SK-N-SH (cell line): ENCODE results near the gene BCAS3. TPM values are rescaled to one million over a fixed set of nuclear protein-coding genes. Genes with fewer than 3 reads are reported as not detected.
"Not testable (repeated sequence)": the region's sequence is repeated elsewhere in the genome, so short reads cannot be mapped to it uniquely, and the experiment has no call there.

Source experiments
- CTCF ChIA-PET: fragments of 300-600, 350-600 bp; formaldehyde crosslinking; extraction: SDS; loops from one replicate; lab custom pipeline; 2021; lab: Yijun Ruan, JAX
- POLR2A ChIA-PET: fragments of 350-600 bp; sonication (Branson Sonifier 250); formaldehyde crosslinking; extraction: SDS; loops from one replicate; lab custom pipeline; 2020; ENCODE audit warnings: antibody characterized with exemption, inconsistent platforms; lab: Yijun Ruan, JAX
- DNase-seq: peaks from one replicate; pipeline ENCODE4 v3.0.0; 2012
- H2AFZ ChIP-seq: fragments of 200-600 bp; sonication (generic); 2 replicates; pipeline ENCODE4 v1.8.1; 2016; ENCODE audit warnings: antibody characterized with exemption, mild to moderate bottlenecking, low read depth
- H3F3A ChIP-seq: fragments of 200-600 bp; sonication (generic); replicated peaks from 2 replicates; pipeline ENCODE3; 2016; ENCODE audit warnings: antibody characterized with exemption, mild to moderate bottlenecking; ENCODE audit not compliant: insufficient read depth
- H3K27ac ChIP-seq, 2 experiments: fragments of 200-500 bp in 1 of 2; fragments of 200-600 bp in 1 of 2; sonication (Bioruptor generic) in 1 of 2; sonication (generic), shearing (Covaris generic) in 1 of 2; 2 replicates each; pipeline versions ENCODE4 v1.5.1 to v1.6.1; 2014 to 2016; ENCODE audit warnings: low read depth in 2 of 2, inconsistent platforms in 1 of 2, low read length in 1 of 2, mild to moderate bottlenecking in 1 of 2, mixed read lengths in 1 of 2
- H3K27me3 ChIP-seq: fragments of 200-600 bp; sonication (generic), shearing (Covaris generic); 2 replicates; pipeline ENCODE4 v1.6.1; 2016; ENCODE audit warnings: mixed run types; ENCODE audit not compliant: insufficient read depth
- H3K36me3 ChIP-seq, 2 experiments: fragments of 200-500 bp in 1 of 2; fragments of 200-600 bp in 1 of 2; sonication (Bioruptor generic) in 1 of 2; sonication (generic) in 1 of 2; replicated peaks in 1 of 2; 2 replicates each; pipeline versions ENCODE3 to v1.5.1; 2014 to 2016; ENCODE audit warnings: low read length in 1 of 2, mild to moderate bottlenecking in 1 of 2; ENCODE audit not compliant: insufficient read depth in 2 of 2, control insufficient read depth in 1 of 2
- H3K4me1 ChIP-seq, 2 experiments: fragments of 200-500 bp in 1 of 2; fragments of 200-600 bp in 1 of 2; sonication (Bioruptor generic) in 1 of 2; sonication (generic), shearing (Covaris generic) in 1 of 2; 2 replicates each; pipeline versions ENCODE4 v1.5.1 to v1.6.1; 2014 to 2016; ENCODE audit warnings: low read depth in 1 of 2, low read length in 1 of 2, mixed run types in 1 of 2; ENCODE audit not compliant: insufficient read depth in 2 of 2, control insufficient read depth in 1 of 2
- H3K4me2 ChIP-seq: fragments of 200-600 bp; sonication (generic), shearing (Covaris generic); 2 replicates; pipeline ENCODE4 v1.6.1; 2017; ENCODE audit warnings: mixed run types
- H3K4me3 ChIP-seq, 2 experiments: fragments of 200-500 bp in 1 of 2; fragments of 200-600 bp in 1 of 2; sonication (Bioruptor generic) in 1 of 2; sonication (generic), shearing (Covaris generic) in 1 of 2; 2 replicates each; pipeline versions ENCODE4 v1.5.1 to v1.8.1; 2014 to 2016; ENCODE audit warnings: low read depth in 2 of 2, inconsistent platforms in 1 of 2, low read length in 1 of 2, mild to moderate bottlenecking in 1 of 2, mixed read lengths in 1 of 2, moderate library complexity in 1 of 2
- H3K79me2 ChIP-seq: fragments of 200-600 bp; sonication (generic); 2 replicates; pipeline ENCODE4 v1.8.1; 2017; ENCODE audit warnings: mild to moderate bottlenecking; ENCODE audit not compliant: insufficient read depth
- H3K9ac ChIP-seq: fragments of 200-600 bp; sonication (generic); 2 replicates; pipeline ENCODE4 v1.6.1; 2017; ENCODE audit warnings: mixed run types
- H3K9me2 ChIP-seq: fragments of 200-600 bp; sonication (generic); 2 replicates; pipeline ENCODE4 v1.6.1; 2017; ENCODE audit warnings: mixed run types
- H3K9me3 ChIP-seq: fragments of 200-600 bp; sonication (generic); 2 replicates; pipeline ENCODE4 v1.6.1; 2017; ENCODE audit warnings: mixed run types, mild to moderate bottlenecking, moderate library complexity
- H4K20me1 ChIP-seq: fragments of 200-600 bp; sonication (generic); 2 replicates; pipeline ENCODE4 v1.6.1; 2017; ENCODE audit warnings: mild to moderate bottlenecking, mixed run types; ENCODE audit not compliant: insufficient read depth
- EP300 ChIP-seq, 2 experiments: IDR thresholded peaks; 2 replicates each; pipeline versions ENCODE4 v1.4.0 to v1.6.1; 2012; ENCODE audit warnings: borderline replicate concordance in 1 of 2, low read depth in 1 of 2, low read length in 1 of 2
- FOSL2 ChIP-seq: IDR thresholded peaks from 2 replicates; pipeline ENCODE4 v1.4.0; 2012; ENCODE audit warnings: low read depth, mild to moderate bottlenecking, moderate library complexity, borderline replicate concordance
- GABPA ChIP-seq: IDR thresholded peaks from 2 replicates; pipeline ENCODE4 v1.4.0; 2012; ENCODE audit warnings: low read depth, mild to moderate bottlenecking
- GATA2 ChIP-seq: sonication (generic); formaldehyde crosslinking; IDR thresholded peaks from 2 replicates; pipeline ENCODE4 v1.5.0; 2020; ENCODE audit warnings: mild to moderate bottlenecking, missing genetic modification reagents
- NFIC ChIP-seq: IDR thresholded peaks from 2 replicates; pipeline ENCODE4 v1.4.0; 2012; ENCODE audit warnings: borderline replicate concordance
- RAD21 ChIP-seq: IDR thresholded peaks from 2 replicates; pipeline ENCODE4 v1.6.1; 2012; ENCODE audit warnings: mild to moderate bottlenecking, low read length
- RCOR1 ChIP-seq: fragments of 150-350 bp; IDR thresholded peaks from 2 replicates; pipeline ENCODE4 v1.6.1; 2017; ENCODE audit warnings: antibody characterized with exemption, low read length
- RFX5 ChIP-seq: IDR thresholded peaks from 2 replicates; pipeline ENCODE4 v1.6.1; 2012; ENCODE audit warnings: mild to moderate bottlenecking, improper control_type of control experiment, low read length
- WGBS: methylation state at CpG from one replicate; pipeline ENCODE4 v1.1.6; 2017; ENCODE audit warnings: low lambda C conversion rate; 5-methylcytosine and 5-hydroxymethylcytosine counted together
- polyA plus RNA-seq, 3 experiments: library from polyadenylated mRNA; depleted of rRNA; stranded (reverse); fragments of >200 nt; gene quantifications; 2 replicates each; pipeline ENCODE4 v1.2.3, GENCODE V29; 2012
- TF ChIP-seq, protein P1 (sequence below): IDR thresholded peaks from 2 replicates; pipeline ENCODE4 v1.4.0; 2012; ENCODE audit warnings: low read depth, borderline replicate concordance

The BCAS3 gene
- polyA plus RNA-seq, 1 of the 3 experiments (the other 2 are of a cell fraction): 5.9 TPM

DNA sequence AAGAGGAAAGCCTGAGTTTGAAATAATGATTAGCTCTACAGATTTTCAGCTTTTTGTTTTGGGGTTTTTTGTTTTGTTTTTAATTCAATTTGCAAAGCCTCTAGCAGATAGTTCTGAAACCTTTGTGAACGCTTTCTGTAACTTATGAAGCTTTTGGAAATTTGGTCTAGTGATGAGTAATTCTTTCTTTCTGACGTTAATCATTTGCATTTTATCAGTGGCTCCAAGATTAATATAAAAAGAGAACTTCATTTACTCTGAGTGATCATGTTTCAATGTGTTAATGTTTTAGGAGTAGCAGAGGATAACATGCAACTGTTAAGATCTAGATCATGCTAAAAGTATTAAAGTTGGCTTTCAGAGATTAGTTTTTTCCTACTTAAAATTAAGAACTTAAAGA, 561.7 kb downstream of the BCAS3 start:
- no peak for DNase-seq
- Histone ChIP-seq H3K9me2 (no peaks in the 10 kb centered on the region), H3K79me2 (no peaks in the 10 kb centered on the region), H3K9me3 (no peaks in the 10 kb centered on the region), H3F3A (no peaks in the 10 kb centered on the region), H3K4me1 (peaks cover 7 to 18% of the 10 kb centered on the region in 2 experiments; a peak in 3 of 4 replicates), H4K20me1 (no peaks in the 10 kb centered on the region), H3K4me2 (no peak overlapping the region; the same call in 1 of the 2 replicates)
- 25% methylated on average over 2 of the region's 2 CpGs for WGBS
- CTCF ChIA-PET: interaction anchor here (0.7 to 1.5 kb wide), 2 partner anchors 13 to 22 kb away, joined by 3 to 4 read pairs; no protein-coding TSS in a partner anchor
- TF ChIP-seq FOSL2: 0 out of 2 replicates have a peak, but pooled peaks have one; percentile 7
- TF ChIP-seq, protein P1, sequence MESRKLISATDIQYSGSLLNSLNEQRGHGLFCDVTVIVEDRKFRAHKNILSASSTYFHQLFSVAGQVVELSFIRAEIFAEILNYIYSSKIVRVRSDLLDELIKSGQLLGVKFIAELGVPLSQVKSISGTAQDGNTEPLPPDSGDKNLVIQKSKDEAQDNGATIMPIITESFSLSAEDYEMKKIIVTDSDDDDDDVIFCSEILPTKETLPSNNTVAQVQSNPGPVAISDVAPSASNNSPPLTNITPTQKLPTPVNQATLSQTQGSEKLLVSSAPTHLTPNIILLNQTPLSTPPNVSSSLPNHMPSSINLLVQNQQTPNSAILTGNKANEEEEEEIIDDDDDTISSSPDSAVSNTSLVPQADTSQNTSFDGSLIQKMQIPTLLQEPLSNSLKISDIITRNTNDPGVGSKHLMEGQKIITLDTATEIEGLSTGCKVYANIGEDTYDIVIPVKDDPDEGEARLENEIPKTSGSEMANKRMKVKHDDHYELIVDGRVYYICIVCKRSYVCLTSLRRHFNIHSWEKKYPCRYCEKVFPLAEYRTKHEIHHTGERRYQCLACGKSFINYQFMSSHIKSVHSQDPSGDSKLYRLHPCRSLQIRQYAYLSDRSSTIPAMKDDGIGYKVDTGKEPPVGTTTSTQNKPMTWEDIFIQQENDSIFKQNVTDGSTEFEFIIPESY: no peak
- TF ChIP-seq, all 33 proteins: peak for 1
- H3K4me3 ChIP-seq: no peak overlapping the region
- H2AFZ ChIP-seq: no peak overlapping the region
- H3K9ac ChIP-seq: no peak overlapping the region
- POLR2A ChIA-PET: interaction anchor here (0.5 kb wide), 1 partner anchor 14 kb away, joined by 3 read pairs; no protein-coding TSS in a partner anchor
- H3K27me3 ChIP-seq: no peaks in the 10 kb centered on the region
- H3K27ac ChIP-seq: peak overlapping the region in 1 of 2 experiments; percentile 0; a peak in 1 of 4 replicates
- no peaks in the 10 kb centered on the region for H3K36me3 ChIP-seq

DNA sequence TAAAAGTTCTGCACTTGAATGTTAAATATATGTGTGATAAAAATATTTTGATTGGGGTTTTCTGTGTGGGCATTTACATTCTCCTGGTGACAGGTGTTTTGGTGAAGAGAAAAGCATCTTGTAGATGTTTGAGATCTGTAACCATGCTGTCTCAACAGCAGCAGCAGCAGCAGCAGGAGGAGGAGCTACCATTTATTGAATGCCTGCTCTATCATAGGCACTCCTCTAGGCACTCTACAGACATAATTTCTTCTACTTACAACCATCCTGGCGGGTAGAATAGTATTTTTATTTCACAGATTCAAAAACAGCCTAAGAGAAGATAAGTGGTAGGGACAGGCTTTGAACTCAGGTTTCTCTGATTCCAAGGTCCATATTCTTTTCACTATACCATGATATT, 562.3 kb downstream of the BCAS3 start:
- TF ChIP-seq RFX5 (no peak), NFIC (no peak), RCOR1 (no peak)
- no peak for DNase-seq
- 90% methylated on average over 1 of the region's 1 CpG for WGBS
- Histone ChIP-seq H3K9ac (no peak overlapping the region), H3F3A (no peaks in the 10 kb centered on the region), H3K9me3 (no peaks in the 10 kb centered on the region), H2AFZ (no peak overlapping the region), H3K4me1 (peaks cover 7 to 18% of the 10 kb centered on the region in 2 experiments; a peak in 3 of 4 replicates), H3K27ac (no peak overlapping the region), H3K4me2 (no peak overlapping the region), H4K20me1 (no peaks in the 10 kb centered on the region), H3K36me3 (no peaks in the 10 kb centered on the region), H3K27me3 (no peaks in the 10 kb centered on the region), H3K4me3 (no peak overlapping the region), H3K9me2 (no peaks in the 10 kb centered on the region), H3K79me2 (no peaks in the 10 kb centered on the region)
- ChIA-PET POLR2A (interaction anchor here (0.5 kb wide), 1 partner anchor 13 kb away, joined by 3 read pairs; no protein-coding TSS in a partner anchor), CTCF (interaction anchor here (1.5 kb wide), 1 partner anchor 13 kb away, joined by 4 read pairs; no protein-coding TSS in a partner anchor)

- ChIA-PET POLR2A (interaction anchor here (0.5 kb wide), 1 partner anchor 664 kb away, joined by 3 read pairs; no protein-coding TSS in a partner anchor), CTCF (interaction anchor here (0.6 to 1.1 kb wide), 3 partner anchors 10 to 171 kb away, joined by 3 to 5 read pairs (median 4); no protein-coding TSS in a partner anchor)
- H2AFZ ChIP-seq: no peak overlapping the region
- H3K79me2 ChIP-seq: no peaks in the 10 kb centered on the region
- no peak overlapping the region for H3K9ac ChIP-seq
- no peak overlapping the region for H3K4me2 ChIP-seq
- 93% methylated on average over 5 of the region's 5 CpGs for WGBS
- peaks cover under 1 to 12% of the 10 kb centered on the region in 2 experiments; a peak in 2 of 4 replicates for H3K4me1 ChIP-seq
- TF ChIP-seq RAD21: no peak
- no peak for TF ChIP-seq GATA2 (CRISPR knock-in tag)
- no peak for TF ChIP-seq EP300 (IDR thresholded peaks at IDR 0.05; ENCODE audit: borderline replicate concordance in 1 of 2, low read depth in 1 of 2, low read length in 1 of 2)
- TF ChIP-seq GABPA: no peak
- no peak for TF ChIP-seq NFIC
- TF ChIP-seq, all 33 proteins: peak for 0
- Histone ChIP-seq H3K27ac (no peak overlapping the region), H3K27me3 (no peaks in the 10 kb centered on the region), H3K9me3 (no peaks in the 10 kb centered on the region), H3K36me3 (no peaks in the 10 kb centered on the region), H3F3A (no peaks in the 10 kb centered on the region), H3K4me3 (no peak overlapping the region), H3K9me2 (no peaks in the 10 kb centered on the region), H4K20me1 (no peaks in the 10 kb centered on the region)
- DNase-seq: no peak
Observed at GRCh38 chr17:61240851-61241468, 563.3 kb downstream of the BCAS3 start.

- H3K79me2 ChIP-seq, H3K4me3 ChIP-seq, H2AFZ ChIP-seq, H3K27me3 ChIP-seq, H3K27ac ChIP-seq, H3K9ac ChIP-seq, H3K9me3 ChIP-seq, H3K36me3 ChIP-seq, H3K9me2 ChIP-seq, H4K20me1 ChIP-seq, POLR2A ChIA-PET, H3K4me2 ChIP-seq, DNase-seq: not testable (repeated sequence)
- WGBS: 95% methylated on average over 8 of the region's 8 CpGs
- H3K4me1 ChIP-seq: peaks cover 11 to 25% of the 10 kb centered on the region in 2 experiments; a peak in 3 of 4 replicates
- peaks cover 18% of the 10 kb centered on the region for H3F3A ChIP-seq
- CTCF ChIA-PET: interaction anchor here (0.8 to 2.2 kb wide), 3 partner anchors 8 to 145 kb away, joined by 3 to 12 read pairs (median 4); no protein-coding TSS in a partner anchor
Observed at GRCh38 chr17:61244988-61245387, 567.3 kb downstream of the BCAS3 start.
